GM12872 (cell line): ENCODE data around the gene KCTD12.

Source experiments
- TF ChIP-seq, protein P1 (sequence below): IDR thresholded peaks from 3 replicates; pipeline ENCODE4 v1.5.1; 2011; ENCODE audit warnings: low read depth, mild to moderate bottlenecking, low read length, moderate library complexity; ENCODE audit not compliant: insufficient read depth

Gene KCTD12

DNA sequence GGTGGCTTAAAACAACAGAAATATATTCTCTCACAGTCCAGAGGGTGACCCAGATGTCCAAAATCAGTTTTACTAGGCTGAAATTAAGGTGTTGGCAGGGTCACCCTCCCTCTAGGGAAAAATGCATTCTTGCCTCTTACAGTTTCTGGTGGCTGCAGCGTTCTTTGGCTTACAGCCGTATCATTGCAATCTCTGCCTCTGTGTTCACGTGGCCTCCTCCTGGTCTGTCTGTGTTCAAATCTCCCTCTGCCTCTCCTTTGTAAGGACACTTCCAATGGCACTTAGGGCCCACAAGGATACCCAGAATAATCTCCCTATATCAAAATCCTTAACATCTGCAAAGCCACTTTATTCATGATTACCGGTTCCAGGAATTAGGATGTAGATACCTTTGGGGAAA is 21.1 kb downstream of the KCTD12 start:
- TF ChIP-seq, protein P1, sequence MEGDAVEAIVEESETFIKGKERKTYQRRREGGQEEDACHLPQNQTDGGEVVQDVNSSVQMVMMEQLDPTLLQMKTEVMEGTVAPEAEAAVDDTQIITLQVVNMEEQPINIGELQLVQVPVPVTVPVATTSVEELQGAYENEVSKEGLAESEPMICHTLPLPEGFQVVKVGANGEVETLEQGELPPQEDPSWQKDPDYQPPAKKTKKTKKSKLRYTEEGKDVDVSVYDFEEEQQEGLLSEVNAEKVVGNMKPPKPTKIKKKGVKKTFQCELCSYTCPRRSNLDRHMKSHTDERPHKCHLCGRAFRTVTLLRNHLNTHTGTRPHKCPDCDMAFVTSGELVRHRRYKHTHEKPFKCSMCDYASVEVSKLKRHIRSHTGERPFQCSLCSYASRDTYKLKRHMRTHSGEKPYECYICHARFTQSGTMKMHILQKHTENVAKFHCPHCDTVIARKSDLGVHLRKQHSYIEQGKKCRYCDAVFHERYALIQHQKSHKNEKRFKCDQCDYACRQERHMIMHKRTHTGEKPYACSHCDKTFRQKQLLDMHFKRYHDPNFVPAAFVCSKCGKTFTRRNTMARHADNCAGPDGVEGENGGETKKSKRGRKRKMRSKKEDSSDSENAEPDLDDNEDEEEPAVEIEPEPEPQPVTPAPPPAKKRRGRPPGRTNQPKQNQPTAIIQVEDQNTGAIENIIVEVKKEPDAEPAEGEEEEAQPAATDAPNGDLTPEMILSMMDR = no peak

DNA sequence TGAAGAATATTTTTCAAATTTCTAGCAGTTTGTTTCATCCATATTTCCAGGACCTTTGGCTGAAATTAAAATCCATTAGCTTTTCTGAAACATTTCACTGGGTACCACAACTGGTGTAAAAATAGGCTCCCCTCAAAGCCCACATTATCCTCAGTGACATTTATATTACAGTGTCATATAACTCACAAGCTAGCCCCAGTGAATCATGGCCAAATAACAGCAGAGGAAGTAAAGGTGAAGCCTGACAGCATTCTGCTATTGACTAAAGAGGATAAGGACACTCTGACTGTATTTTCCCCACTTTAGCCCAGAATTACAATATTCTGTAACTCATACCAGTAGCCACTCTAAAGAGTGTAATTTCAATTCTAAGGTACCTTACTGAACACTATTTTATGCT is 21.9 kb downstream of the KCTD12 start:
- TF ChIP-seq, protein P1 = no peak

DNA sequence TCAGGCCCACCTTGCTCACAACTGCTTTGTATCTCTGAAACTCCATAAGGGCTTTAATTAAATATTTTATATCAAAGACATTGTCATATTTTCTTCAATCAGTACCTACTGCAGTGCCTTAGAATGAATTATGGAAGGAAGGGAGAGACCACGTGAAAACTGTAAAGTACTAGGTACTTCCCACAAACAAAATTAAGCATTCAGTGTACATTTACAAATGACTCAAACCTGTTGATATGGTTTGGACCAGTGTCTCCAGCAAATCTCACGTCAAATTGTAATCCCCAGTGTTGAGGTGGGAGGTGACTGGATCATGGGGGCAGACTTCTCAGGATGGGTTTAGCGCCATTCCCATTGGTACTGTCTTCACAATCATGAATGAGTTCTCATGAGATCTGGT is 23.2 kb downstream of the KCTD12 start:
- TF ChIP-seq, protein P1 = no peak

DNA sequence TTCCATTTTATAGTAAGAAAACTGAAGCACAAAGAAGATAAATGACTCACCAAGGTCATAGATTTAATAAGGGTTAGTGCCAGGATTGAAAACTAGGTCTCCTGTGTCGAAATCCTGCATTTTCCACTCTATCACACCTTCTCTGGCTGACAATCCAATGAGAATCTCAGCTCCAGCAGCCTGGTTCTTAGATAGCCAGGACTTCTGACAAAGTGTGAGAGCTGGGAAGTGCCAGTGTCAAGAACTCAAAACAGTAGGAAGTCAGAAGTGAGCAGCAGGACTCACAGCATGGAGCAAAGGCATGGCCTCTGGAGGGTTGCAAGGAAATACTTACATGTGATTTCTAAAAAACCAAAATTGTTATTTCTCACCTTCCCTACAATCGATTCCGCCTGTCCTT is 24.3 kb downstream of the KCTD12 start:
- TF ChIP-seq, protein P1 = no peak

DNA sequence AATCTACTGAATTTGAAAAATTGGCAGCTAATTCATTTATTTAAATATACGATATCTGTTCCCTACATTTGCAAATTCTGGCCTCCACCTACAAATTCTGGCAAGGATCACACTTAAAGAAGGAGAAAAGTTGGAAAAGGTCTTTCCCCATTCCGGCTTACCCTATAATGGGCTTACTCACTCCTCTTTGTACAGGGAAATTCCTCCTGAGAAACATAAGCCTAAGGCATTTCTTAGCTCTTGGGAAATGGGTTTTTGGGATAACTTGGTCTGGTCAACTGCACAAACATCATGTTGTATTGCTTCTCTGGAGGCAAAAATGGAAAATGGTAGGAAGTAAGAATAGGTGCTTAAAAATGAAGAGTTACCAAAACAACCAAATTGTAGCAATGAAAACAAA is 25.5 kb downstream of the KCTD12 start:
- TF ChIP-seq, protein P1 = no peak

DNA sequence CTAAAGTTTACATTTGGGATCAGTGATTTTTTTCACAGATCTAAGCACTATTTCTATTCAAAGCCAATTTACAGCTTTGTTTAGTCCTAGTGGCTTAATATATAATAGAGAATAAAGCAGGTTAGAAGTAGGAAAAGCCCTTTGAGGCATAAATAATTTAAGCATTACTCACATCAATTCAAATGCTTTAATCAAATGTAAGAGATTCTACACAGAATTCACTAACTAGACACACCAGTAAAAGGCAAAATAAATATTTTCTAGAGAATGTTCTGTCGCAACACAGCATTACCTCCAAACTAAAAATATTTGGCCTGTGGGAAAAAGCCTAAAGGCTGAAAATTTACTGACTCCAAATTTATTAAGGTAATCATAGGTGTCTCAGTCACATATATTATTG is 31.3 kb downstream of the KCTD12 start:
- TF ChIP-seq, protein P1 = no peak

DNA sequence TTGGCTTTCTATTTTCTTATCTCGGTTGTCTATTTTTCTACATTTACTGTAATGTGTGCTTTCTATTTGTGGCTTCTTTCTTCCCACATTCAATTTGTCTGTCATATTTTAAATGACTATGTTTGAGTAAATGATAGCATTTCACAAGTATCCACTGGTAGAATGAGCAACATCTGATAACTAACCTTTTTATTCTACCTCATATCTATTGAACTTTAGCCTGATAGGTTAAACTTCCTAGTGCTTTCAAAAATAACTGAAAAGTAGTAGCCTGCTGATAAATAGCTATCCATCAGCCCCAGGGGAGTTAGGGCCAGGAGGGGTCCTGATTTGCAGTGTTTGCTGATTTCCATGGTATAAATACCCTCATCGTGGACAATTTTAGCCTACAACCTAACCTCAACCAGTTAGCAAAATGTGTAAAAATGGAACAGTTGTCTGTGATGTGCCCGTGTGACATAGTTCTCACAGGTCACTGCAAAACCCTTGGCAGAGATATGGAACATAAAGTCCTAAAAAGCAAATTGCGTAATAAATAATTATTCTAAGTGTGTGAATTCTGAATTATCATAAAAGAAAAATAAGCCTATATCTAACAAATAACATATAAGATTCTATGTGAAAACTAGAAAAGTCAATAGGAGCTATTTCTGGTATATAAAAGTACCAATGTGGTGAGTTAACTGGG is 32.1 kb downstream of the KCTD12 start:
- TF ChIP-seq, protein P1 = no peak
